Left ventricle myocardium inferior (tissue), 1 donor: ENCODE measurements around the gene ACOT9. TPM values are rescaled to one million over a fixed set of nuclear protein-coding genes. Genes with fewer than 3 reads are reported as not detected.
"Not testable (repeated sequence)": the region's sequence is repeated elsewhere in the genome, so short reads cannot be mapped to it uniquely, and the experiment has no call there.

Experiments
- DNase-seq: peaks from one replicate; pipeline ENCODE4 v3.0.0-alpha.2; 2020
- H3K27ac ChIP-seq: fragments of 200-600 bp; replicated peaks from 2 replicates; pipeline ENCODE4 v1.8.0; 2021
- H3K27me3 ChIP-seq: fragments of 200-600 bp; 2 replicates; pipeline ENCODE4 v1.8.0; 2021; ENCODE audit warnings: low read depth
- H3K36me3 ChIP-seq: fragments of 200-600 bp; 2 replicates; pipeline ENCODE4 v1.8.0; 2021
- H3K4me1 ChIP-seq: fragments of 200-600 bp; 2 replicates; pipeline ENCODE4 v1.8.0; 2021
- H3K4me3 ChIP-seq: fragments of 200-600 bp; 2 replicates; pipeline ENCODE4 v1.8.0; 2021; ENCODE audit warnings: mild to moderate bottlenecking, moderate library complexity
- H3K9me3 ChIP-seq: fragments of 200-600 bp; replicated peaks from 2 replicates; pipeline ENCODE4 v1.8.0; 2021
- CTCF ChIP-seq: fragments of 200-600 bp; IDR thresholded peaks from 2 replicates; pipeline ENCODE4 v1.8.0; 2021; ENCODE audit warnings: antibody characterized with exemption, mild to moderate bottlenecking, borderline replicate concordance
- intact Hi-C: fragments of 100-400 bp; cut with micrococcal nuclease; formaldehyde crosslinking; loops from one replicate; pipeline ENCODE4 v1.11.0; 2022
- total RNA-seq: library from RNA; stranded (reverse); fragmentation: NEBNext Ultra II Directional; extraction: Animal tissue kit (Norgen Biotek cat#: 25700); gene quantifications from one replicate; pipeline ENCODE4 v1.2.1, GENCODE V29; 2021
- donor health status: DM: no; HTN: yes; CAD: no; lungs with severe emphysema.

Gene ACOT9
- total RNA-seq, 1 donor from 2014 or later, result 49.1 TPM

GRCh38 chrX:23664496-23664895, 78.6 kb downstream of the ACOT9 start:
- DNase-seq, result no peak
- Histone ChIP-seq H3K27ac (no peak overlapping the region), H3K36me3 (no peaks in the 10 kb centered on the region), H3K9me3 (no peaks in the 10 kb centered on the region), H3K4me3 (no peak overlapping the region), H3K4me1 (peaks cover 12% of the 10 kb centered on the region), H3K27me3 (no peaks in the 10 kb centered on the region)
- intact Hi-C loops, result no loop called here
- no peak for TF ChIP-seq CTCF

GRCh38 chrX:23662853-23663252, 80.2 kb downstream of the ACOT9 start:
- Histone ChIP-seq H3K4me1 (peaks cover 5% of the 10 kb centered on the region), H3K9me3 (no peaks in the 10 kb centered on the region), H3K36me3 (no peaks in the 10 kb centered on the region), H3K4me3 (no peak overlapping the region), H3K27me3 (no peaks in the 10 kb centered on the region), H3K27ac (no peak overlapping the region)
- intact Hi-C loops, result no loop called here
- TF ChIP-seq CTCF, result no peak
- DNase-seq, result no peak

- no peaks in the 10 kb centered on the region for H3K36me3 ChIP-seq
- intact Hi-C loops, result no loop called here
- peaks cover 5% of the 10 kb centered on the region for H3K4me1 ChIP-seq
- H3K27me3 ChIP-seq, result no peaks in the 10 kb centered on the region
- no peaks in the 10 kb centered on the region for H3K9me3 ChIP-seq
- no peak overlapping the region for H3K27ac ChIP-seq
- no peak overlapping the region for H3K4me3 ChIP-seq
- TF ChIP-seq CTCF, result no peak
- no peak for DNase-seq
Observed at GRCh38 chrX:23662187-23662586, 80.9 kb downstream of the ACOT9 start.

DNA sequence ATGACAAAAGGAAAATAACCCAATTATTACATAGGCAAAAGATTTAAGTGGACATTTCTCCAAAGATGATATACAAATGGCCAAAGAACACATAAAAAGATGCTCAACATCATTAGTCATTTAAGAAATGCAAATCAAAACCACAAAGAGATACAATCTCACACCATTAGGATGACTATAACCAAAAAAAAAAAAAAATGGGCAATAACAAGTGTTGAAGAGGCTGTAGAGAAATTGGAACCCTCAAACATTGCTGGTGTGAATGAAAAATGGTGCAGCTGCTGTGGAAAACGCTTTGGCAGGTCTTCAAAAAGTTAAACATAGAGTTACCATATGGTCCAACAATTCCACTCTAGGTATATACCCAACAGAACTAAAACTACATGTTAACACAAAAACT, 81.4 kb downstream of the ACOT9 start:
- Histone ChIP-seq H3K9me3 (no peaks in the 10 kb centered on the region), H3K36me3 (no peaks in the 10 kb centered on the region), H3K4me3 (no peak overlapping the region), H3K27me3 (no peaks in the 10 kb centered on the region), H3K4me1 (peaks cover 2% of the 10 kb centered on the region), H3K27ac (no peak overlapping the region)
- intact Hi-C loops, result no loop called here
- DNase-seq, result no peak
- no peak for TF ChIP-seq CTCF

DNA sequence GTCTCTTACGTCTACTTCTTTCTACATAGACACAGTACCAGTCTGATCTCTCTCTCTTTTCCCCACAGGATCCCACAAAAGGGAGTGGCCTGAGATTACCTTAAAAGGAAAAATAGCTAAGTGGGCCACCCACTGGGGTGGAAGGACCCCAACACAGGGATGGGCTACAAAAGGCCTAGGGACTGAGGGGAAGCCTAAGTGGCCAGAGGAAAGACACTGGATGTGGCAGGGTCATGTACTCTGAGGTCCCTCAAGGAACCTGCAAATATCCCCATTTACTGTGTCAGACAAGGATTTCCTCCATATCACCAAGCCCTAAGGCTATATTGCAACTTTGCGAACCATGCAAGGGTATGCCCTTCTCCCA, 82.3 kb downstream of the ACOT9 start:
- Histone ChIP-seq H3K27ac (no peak overlapping the region), H3K36me3 (no peaks in the 10 kb centered on the region), H3K27me3 (no peaks in the 10 kb centered on the region), H3K9me3 (no peaks in the 10 kb centered on the region), H3K4me1 (no peaks in the 10 kb centered on the region), H3K4me3 (no peak overlapping the region)
- intact Hi-C loops, result no loop called here
- no peak for DNase-seq
- TF ChIP-seq CTCF, result no peak

GRCh38 chrX:23660083-23660765, 82.9 kb downstream of the ACOT9 start:
- H3K4me3 ChIP-seq, H3K27me3 ChIP-seq, DNase-seq, intact Hi-C loops, H3K4me1 ChIP-seq, H3K9me3 ChIP-seq, H3K36me3 ChIP-seq, H3K27ac ChIP-seq: not testable (repeated sequence)
